Osteoblast (primary cell): Measurements from ENCODE around the gene PIEZO1. TPM values are rescaled to one million over a fixed set of nuclear protein-coding genes. Genes with fewer than 3 reads are reported as not detected.

ENCODE experiments used
- DNase-seq: peaks from one replicate; pipeline ENCODE4 v3.0.0; 2011; ENCODE audit warnings: low spot score, mixed read lengths; ENCODE audit not compliant: insufficient read length; ENCODE audit errors: missing footprints
- H2AFZ ChIP-seq: 2 replicates; pipeline ENCODE4 v1.6.0; 2011; ENCODE audit warnings: mild to moderate bottlenecking, low read length
- H3K27ac ChIP-seq: 2 replicates; pipeline ENCODE4 v1.5.1; 2011; ENCODE audit warnings: mild to moderate bottlenecking, low read depth, low read length, moderate library complexity
- H3K27me3 ChIP-seq: 2 replicates; pipeline ENCODE4 v1.6.0; 2012; ENCODE audit warnings: mild to moderate bottlenecking, control low read depth, inconsistent platforms, low read length, moderate library complexity; ENCODE audit not compliant: insufficient read depth
- H3K36me3 ChIP-seq: 2 replicates; pipeline ENCODE4 v1.5.1; 2011; ENCODE audit warnings: mild to moderate bottlenecking, low read length, control low read depth, moderate library complexity; ENCODE audit not compliant: insufficient read depth
- H3K4me1 ChIP-seq: 2 replicates; pipeline ENCODE4 v1.5.1; 2011; ENCODE audit warnings: mild to moderate bottlenecking, low read length, control low read depth, moderate library complexity; ENCODE audit not compliant: insufficient read depth
- H3K4me2 ChIP-seq: 2 replicates; pipeline ENCODE4 v1.6.0; 2011; ENCODE audit warnings: mild to moderate bottlenecking, low read length; ENCODE audit not compliant: insufficient read depth
- H3K4me3 ChIP-seq: fragments of 200-600 bp; sonication (generic); 3 replicates; pipeline ENCODE4 v1.5.1; 2012; ENCODE audit warnings: mild to moderate bottlenecking, low read length, inconsistent platforms; ENCODE audit not compliant: insufficient read depth
- H3K79me2 ChIP-seq: 2 replicates; pipeline ENCODE4 v1.6.0; 2012; ENCODE audit warnings: mild to moderate bottlenecking, low read length, control low read depth, inconsistent platforms; ENCODE audit not compliant: insufficient read depth
- H3K9me3 ChIP-seq: 2 replicates; pipeline ENCODE4 v1.5.1; 2011; ENCODE audit warnings: low read depth, low read length, control low read depth
- H4K20me1 ChIP-seq: 2 replicates; pipeline ENCODE4 v1.6.0; 2012; ENCODE audit warnings: mild to moderate bottlenecking, low read length, control low read depth; ENCODE audit not compliant: insufficient read depth
- CTCF ChIP-seq: IDR thresholded peaks from 2 replicates; pipeline ENCODE4 v1.5.1; 2011; ENCODE audit warnings: mild to moderate bottlenecking, low read depth, low read length, moderate library complexity; ENCODE audit errors: extremely low read depth
- total RNA-seq: library from RNA; depleted of rRNA; stranded (reverse); fragments of >200 nt; gene quantifications from 2 replicates; pipeline ENCODE4 v1.2.3, GENCODE V29; 2012

PIEZO1 gene
- total RNA-seq, 1 donor, result 207 TPM

GRCh38 chr16:88754912-88755744 lies 29.9 kb downstream of the PIEZO1 start:
- Histone ChIP-seq H3K27me3 (no peaks in the 10 kb centered on the region), H3K79me2 (peaks cover 94% of the 10 kb centered on the region), H2AFZ (no peak overlapping the region), H3K4me3 (no peak overlapping the region), H3K27ac (peak overlapping the region; percentile 56), H3K4me2 (peak overlapping the region; percentile 55), H4K20me1 (peaks cover 83% of the 10 kb centered on the region), H3K36me3 (peaks cover 9% of the 10 kb centered on the region), H3K4me1 (peaks cover 36% of the 10 kb centered on the region), H3K9me3 (no peaks in the 10 kb centered on the region)
- TF ChIP-seq CTCF, result peak; percentile 33
- peak; percentile 97 for DNase-seq

- no peak overlapping the region for H3K4me3 ChIP-seq
- no peaks in the 10 kb centered on the region for H3K27me3 ChIP-seq
- H3K4me2 ChIP-seq, result peak overlapping the region; percentile 55
- peaks cover 75% of the 10 kb centered on the region for H4K20me1 ChIP-seq
- peak; percentile 92 for DNase-seq
- H3K36me3 ChIP-seq, result peaks cover 9% of the 10 kb centered on the region
- H3K27ac ChIP-seq, result peak overlapping the region; percentile 56
- TF ChIP-seq CTCF, result no peak
- no peaks in the 10 kb centered on the region for H3K9me3 ChIP-seq
- no peak overlapping the region for H2AFZ ChIP-seq
- H3K79me2 ChIP-seq, result peaks cover 94% of the 10 kb centered on the region
- H3K4me1 ChIP-seq, result peaks cover 36% of the 10 kb centered on the region
These were observed 30.7 kb downstream of the PIEZO1 start for GRCh38 chr16:88754109-88754911.

GRCh38 chr16:88753602-88754001 lies 31.4 kb downstream of the PIEZO1 start:
- no peak for DNase-seq
- TF ChIP-seq CTCF, result no peak
- Histone ChIP-seq H3K4me3 (no peak overlapping the region), H3K27me3 (no peaks in the 10 kb centered on the region), H3K9me3 (no peaks in the 10 kb centered on the region), H3K27ac (peak overlapping the region; percentile 53), H3K36me3 (peaks cover 3% of the 10 kb centered on the region), H4K20me1 (peaks cover 69% of the 10 kb centered on the region), H3K4me2 (no peak overlapping the region), H3K79me2 (peaks cover 90% of the 10 kb centered on the region), H3K4me1 (peaks cover 30% of the 10 kb centered on the region), H2AFZ (no peak overlapping the region)

- H3K27me3 ChIP-seq, result no peaks in the 10 kb centered on the region
- peaks cover 4% of the 10 kb centered on the region for H3K36me3 ChIP-seq
- H4K20me1 ChIP-seq, result peaks cover 67% of the 10 kb centered on the region
- H3K79me2 ChIP-seq, result peaks cover 90% of the 10 kb centered on the region
- peaks cover 26% of the 10 kb centered on the region for H3K4me1 ChIP-seq
- no peak for TF ChIP-seq CTCF
- H3K9me3 ChIP-seq, result no peaks in the 10 kb centered on the region
- H3K4me3 ChIP-seq, result no peak overlapping the region
- H3K27ac ChIP-seq, result no peak overlapping the region
- no peak overlapping the region for H2AFZ ChIP-seq
- H3K4me2 ChIP-seq, result no peak overlapping the region
- no peak for DNase-seq
These were observed 31.8 kb downstream of the PIEZO1 start for GRCh38 chr16:88753191-88753590.
